ENCODE data around the gene NOTCH3. TPM values are rescaled to one million over a fixed set of nuclear protein-coding genes. Genes with fewer than 3 reads are reported as not detected.

NOTCH3 gene
- total RNA-seq, 1 donor from 2014 or later = not detected

DNA sequence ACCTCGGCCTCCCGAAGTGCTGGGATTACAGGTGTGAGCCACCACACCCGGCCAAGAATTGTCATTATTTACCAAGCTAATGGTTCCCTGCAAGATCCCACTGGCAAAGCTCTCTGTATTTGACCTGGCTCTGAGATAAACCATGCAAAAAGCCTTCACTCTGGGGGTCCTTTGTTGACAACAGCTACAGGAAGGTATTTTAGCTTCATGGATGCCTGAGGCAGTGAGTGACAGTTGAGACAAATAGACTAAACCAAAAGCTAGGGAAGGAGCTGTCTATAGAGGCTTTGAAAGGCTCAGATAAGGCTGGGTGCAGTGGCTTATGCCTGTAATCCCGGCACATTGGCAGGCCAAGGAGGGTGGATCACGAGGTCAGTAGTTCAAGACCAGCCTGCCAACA lies 45.5 kb downstream of the NOTCH3 start:
- H3K4me1 Mint-ChIP-seq (ENCODE audit: low read depth) = no peaks in the 10 kb centered on the region
- H3K27me3 Mint-ChIP-seq (ENCODE audit: low read depth) = no peaks in the 10 kb centered on the region
- no peaks in the 10 kb centered on the region for H3K36me3 Mint-ChIP-seq (ENCODE audit: low read depth)
- H3K27ac Mint-ChIP-seq = no peak overlapping the region
- H3K9me3 Mint-ChIP-seq = peaks cover 7% of the 10 kb centered on the region
- intact Hi-C loops (cut with micrococcal nuclease) = no loop called here
- H3K4me3 Mint-ChIP-seq (ENCODE audit: low read depth) = no peak overlapping the region
- DNase-seq (ENCODE audit: low spot score) = no peak

- H3K9me3 Mint-ChIP-seq = peaks cover 7% of the 10 kb centered on the region
- no peaks in the 10 kb centered on the region for H3K36me3 Mint-ChIP-seq (ENCODE audit: low read depth)
- no peaks in the 10 kb centered on the region for H3K4me1 Mint-ChIP-seq (ENCODE audit: low read depth)
- intact Hi-C loops (cut with micrococcal nuclease) = no loop called here
- no peak overlapping the region for H3K4me3 Mint-ChIP-seq (ENCODE audit: low read depth)
- no peaks in the 10 kb centered on the region for H3K27me3 Mint-ChIP-seq (ENCODE audit: low read depth)
- no peak for DNase-seq (ENCODE audit: low spot score)
- no peak overlapping the region for H3K27ac Mint-ChIP-seq
Measured at GRCh38 chr19:15154002-15154612, 46.7 kb downstream of the NOTCH3 start.

GRCh38 chr19:15149737-15150136 lies 51.1 kb downstream of the NOTCH3 start:
- Mint-ChIP-seq H3K36me3 (ENCODE audit: low read depth) (no peaks in the 10 kb centered on the region), H3K27me3 (ENCODE audit: low read depth) (no peaks in the 10 kb centered on the region), H3K4me3 (ENCODE audit: low read depth) (no peak overlapping the region), H3K9me3 (peaks cover 7% of the 10 kb centered on the region), H3K27ac (no peak overlapping the region), H3K4me1 (ENCODE audit: low read depth) (no peaks in the 10 kb centered on the region)
- DNase-seq (ENCODE audit: low spot score) = no peak
- intact Hi-C loops (cut with micrococcal nuclease) = loop anchor here (2.0 kb wide), 1 partner anchor 57 kb away; no protein-coding TSS in a partner anchor

DNA sequence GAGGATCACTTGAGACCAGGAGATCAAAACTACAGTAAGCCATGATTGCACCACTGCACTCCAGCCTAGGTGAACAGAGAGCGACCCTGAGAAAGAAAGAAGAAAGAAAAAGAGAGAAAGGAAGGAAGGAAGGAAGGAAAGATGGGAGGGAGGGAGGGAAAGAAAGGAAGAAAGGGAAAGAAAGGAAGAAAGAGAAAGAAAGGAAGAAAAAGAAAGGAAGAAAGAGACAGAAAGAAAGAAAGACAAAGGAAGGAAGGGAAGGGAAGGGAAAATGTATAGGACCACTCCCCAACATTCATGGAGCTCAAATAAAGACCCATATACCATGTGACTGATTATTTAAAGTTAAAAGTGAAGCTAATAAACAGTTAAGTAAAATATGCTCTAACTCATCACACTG lies 53.7 kb downstream of the NOTCH3 start:
- H3K4me3 Mint-ChIP-seq (ENCODE audit: low read depth) = no peak overlapping the region
- H3K4me1 Mint-ChIP-seq (ENCODE audit: low read depth) = no peaks in the 10 kb centered on the region
- no peak overlapping the region for H3K27ac Mint-ChIP-seq
- no peak for DNase-seq (ENCODE audit: low spot score)
- no peaks in the 10 kb centered on the region for H3K36me3 Mint-ChIP-seq (ENCODE audit: low read depth)
- H3K9me3 Mint-ChIP-seq = no peaks in the 10 kb centered on the region
- intact Hi-C loops (cut with micrococcal nuclease) = no loop called here
- H3K27me3 Mint-ChIP-seq (ENCODE audit: low read depth) = peaks cover 2% of the 10 kb centered on the region

DNA sequence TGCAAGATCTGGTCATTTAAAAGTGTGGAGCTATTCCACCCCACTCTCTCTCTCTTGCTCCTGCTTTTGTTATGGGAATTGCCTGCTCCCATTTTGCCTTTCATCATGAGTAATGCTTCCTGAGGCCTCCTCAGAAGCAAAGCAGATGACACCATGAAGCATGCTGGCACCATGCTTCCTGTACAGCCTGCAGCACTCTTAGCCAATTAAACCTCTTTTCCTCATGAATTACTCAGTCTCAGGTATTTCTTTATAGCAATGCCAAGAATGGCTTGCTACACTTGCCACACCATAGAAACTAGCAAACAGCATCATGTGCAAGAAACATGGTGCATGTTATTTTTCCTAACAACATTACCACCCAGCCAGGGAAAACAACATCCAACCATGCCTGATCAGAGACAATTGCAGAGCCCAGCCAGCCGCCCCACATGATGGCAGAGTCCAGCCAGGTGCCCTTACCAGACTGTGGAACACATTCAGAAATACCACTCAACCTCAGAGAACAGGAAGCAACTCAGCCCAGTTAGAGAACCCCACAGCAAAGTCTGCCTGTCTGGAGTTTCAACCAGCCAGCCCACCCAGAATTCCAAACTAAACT lies 56.6 kb downstream of the NOTCH3 start:
- no peaks in the 10 kb centered on the region for H3K36me3 Mint-ChIP-seq (ENCODE audit: low read depth)
- H3K9me3 Mint-ChIP-seq = peaks cover 5% of the 10 kb centered on the region
- H3K27me3 Mint-ChIP-seq (ENCODE audit: low read depth) = peaks cover 2% of the 10 kb centered on the region
- no peak overlapping the region for H3K27ac Mint-ChIP-seq
- H3K4me1 Mint-ChIP-seq (ENCODE audit: low read depth) = no peaks in the 10 kb centered on the region
- intact Hi-C loops (cut with micrococcal nuclease) = no loop called here
- H3K4me3 Mint-ChIP-seq (ENCODE audit: low read depth) = no peak overlapping the region
- no peak for DNase-seq (ENCODE audit: low spot score)

DNA sequence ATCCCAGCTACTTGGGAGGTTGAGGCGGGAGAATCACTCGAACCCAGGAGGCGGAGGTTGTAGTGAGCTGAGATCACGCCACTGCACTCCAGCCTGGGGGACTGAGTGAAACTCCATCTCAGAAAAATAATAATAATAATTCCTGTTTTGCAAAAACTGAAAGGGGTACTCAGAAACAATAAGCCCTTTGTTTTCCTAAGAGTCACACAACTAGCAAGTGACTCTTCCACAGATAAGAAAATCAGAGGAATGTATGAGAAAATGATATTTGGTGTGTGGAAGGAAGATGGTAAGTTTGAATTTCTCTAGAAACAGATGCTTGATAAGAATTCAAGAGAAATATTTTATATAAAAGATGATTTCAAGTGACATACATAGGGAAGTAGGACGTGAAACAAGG lies 58.5 kb downstream of the NOTCH3 start:
- Mint-ChIP-seq H3K4me1 (ENCODE audit: low read depth) (no peaks in the 10 kb centered on the region), H3K27ac (no peak overlapping the region), H3K36me3 (ENCODE audit: low read depth) (no peaks in the 10 kb centered on the region), H3K27me3 (ENCODE audit: low read depth) (peaks cover 2% of the 10 kb centered on the region), H3K4me3 (ENCODE audit: low read depth) (no peak overlapping the region), H3K9me3 (peaks cover 13% of the 10 kb centered on the region)
- DNase-seq (ENCODE audit: low spot score) = no peak
- intact Hi-C loops (cut with micrococcal nuclease) = no loop called here

DNA sequence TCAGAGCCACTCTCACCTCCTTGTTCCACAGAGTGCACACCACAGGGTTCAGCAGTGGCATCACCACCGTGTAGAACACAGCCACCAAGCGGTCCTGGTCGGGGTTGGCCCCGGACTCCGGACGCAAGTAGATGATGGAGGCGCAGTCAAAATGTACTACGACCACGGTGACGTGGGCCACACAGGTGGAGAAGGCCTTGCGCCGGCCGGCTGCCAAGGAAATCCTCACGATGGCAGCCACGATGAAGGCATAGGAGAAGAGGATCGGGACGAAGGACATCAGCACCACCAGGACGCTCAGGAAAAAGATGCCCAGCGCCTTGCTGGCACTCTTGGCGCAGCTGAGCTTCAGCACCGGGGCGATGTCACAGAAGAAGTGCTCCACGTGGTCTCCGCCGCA lies 59.7 kb downstream of the NOTCH3 start:
- no peak overlapping the region for H3K27ac Mint-ChIP-seq

DNA sequence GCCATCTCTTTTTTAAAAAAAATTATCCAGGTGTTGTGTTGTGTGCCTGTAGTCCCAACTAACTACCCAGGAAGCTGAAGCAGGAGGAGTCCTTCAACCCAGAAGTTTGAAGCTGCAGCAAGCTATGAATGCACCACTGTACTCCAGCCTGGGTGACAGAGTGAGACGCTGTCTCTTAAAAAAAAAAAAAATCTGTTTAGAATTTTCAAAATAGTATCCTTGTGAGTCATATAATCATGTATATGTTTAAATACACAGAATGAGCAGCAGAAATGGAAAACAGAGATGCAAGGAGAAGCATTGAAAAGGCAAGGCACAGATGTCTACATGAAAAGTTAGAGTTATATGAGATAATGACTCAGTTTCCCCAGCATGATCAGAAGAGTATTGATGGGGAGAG lies 62.4 kb downstream of the NOTCH3 start:
- Mint-ChIP-seq H3K4me1 (ENCODE audit: low read depth) (peaks cover 8% of the 10 kb centered on the region), H3K27ac (no peak overlapping the region), H3K27me3 (ENCODE audit: low read depth) (no peaks in the 10 kb centered on the region), H3K4me3 (ENCODE audit: low read depth) (no peak overlapping the region), H3K9me3 (peaks cover 13% of the 10 kb centered on the region), H3K36me3 (ENCODE audit: low read depth) (no peaks in the 10 kb centered on the region)
- intact Hi-C loops (cut with micrococcal nuclease) = no loop called here
- DNase-seq (ENCODE audit: low spot score) = no peak

More for the DNA sequence above, 59.7 kb downstream of the NOTCH3 start:
- DNase-seq (ENCODE audit: low spot score) = no peak
- Mint-ChIP-seq H3K9me3 (peaks cover 13% of the 10 kb centered on the region), H3K4me3 (ENCODE audit: low read depth) (no peak overlapping the region), H3K27me3 (ENCODE audit: low read depth) (peaks cover 2% of the 10 kb centered on the region), H3K4me1 (ENCODE audit: low read depth) (peaks cover 8% of the 10 kb centered on the region), H3K36me3 (ENCODE audit: low read depth) (no peaks in the 10 kb centered on the region)
- intact Hi-C loops (cut with micrococcal nuclease) = no loop called here

DNA sequence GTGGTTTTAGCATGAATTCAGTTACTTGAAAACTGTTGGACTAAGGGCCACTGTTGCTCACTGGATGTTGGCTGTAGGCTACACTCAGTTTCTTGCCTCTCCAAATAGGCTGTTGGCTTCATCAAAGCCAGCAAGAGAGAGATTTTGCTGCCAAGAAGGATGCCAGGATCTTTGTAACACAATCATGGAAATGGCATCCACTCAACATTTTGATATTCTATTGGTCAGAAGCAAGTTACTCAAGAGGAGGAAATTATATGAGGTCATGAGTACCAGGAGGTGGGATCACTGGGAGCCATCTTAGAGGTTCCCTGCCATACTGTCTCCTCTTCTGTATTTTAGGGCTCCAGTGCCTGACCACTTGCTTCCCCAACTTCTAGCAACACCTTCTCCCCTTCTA lies 63.0 kb downstream of the NOTCH3 start:
- Mint-ChIP-seq H3K36me3 (ENCODE audit: low read depth) (no peaks in the 10 kb centered on the region), H3K27me3 (ENCODE audit: low read depth) (no peaks in the 10 kb centered on the region), H3K27ac (no peak overlapping the region), H3K4me1 (ENCODE audit: low read depth) (peaks cover 8% of the 10 kb centered on the region), H3K9me3 (peaks cover 13% of the 10 kb centered on the region), H3K4me3 (ENCODE audit: low read depth) (no peak overlapping the region)
- intact Hi-C loops (cut with micrococcal nuclease) = no loop called here
- DNase-seq (ENCODE audit: low spot score) = no peak

DNA sequence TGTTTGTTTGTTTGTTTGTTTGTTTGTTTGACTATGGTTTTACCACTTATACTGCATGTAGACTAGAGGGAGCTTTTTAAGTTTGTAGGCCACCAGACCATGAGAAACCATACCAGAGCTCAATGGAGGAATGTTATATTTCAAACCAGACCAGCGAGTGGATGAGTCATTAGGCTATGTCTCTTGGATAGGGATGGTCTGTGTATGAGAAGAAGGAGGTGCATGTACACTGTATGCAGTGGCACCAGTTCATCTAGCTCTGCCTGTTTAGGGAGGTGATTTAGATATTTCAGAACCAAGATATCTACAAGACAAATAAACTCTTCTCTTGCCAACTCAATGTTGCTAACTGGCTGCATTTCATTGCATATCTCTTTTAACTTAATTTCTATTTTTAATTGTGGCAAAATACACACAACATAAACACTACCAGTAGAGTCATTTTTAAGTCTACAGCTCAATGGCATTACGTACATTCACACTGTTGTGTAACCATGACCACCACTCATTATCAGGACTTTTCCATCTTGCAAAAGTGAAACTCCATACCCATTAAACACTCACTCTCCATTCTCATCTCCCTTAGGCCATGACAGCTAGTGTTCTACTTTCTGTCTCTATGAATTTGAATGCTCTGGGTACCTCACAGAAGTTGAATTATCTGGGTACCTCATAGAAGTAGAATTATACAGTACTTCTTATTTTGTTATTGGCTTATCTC lies 64.4 kb downstream of the NOTCH3 start:
- Mint-ChIP-seq H3K27ac (no peak overlapping the region), H3K4me3 (ENCODE audit: low read depth) (no peak overlapping the region), H3K27me3 (ENCODE audit: low read depth) (no peaks in the 10 kb centered on the region), H3K4me1 (ENCODE audit: low read depth) (peaks cover 8% of the 10 kb centered on the region), H3K36me3 (ENCODE audit: low read depth) (no peaks in the 10 kb centered on the region), H3K9me3 (peaks cover 13% of the 10 kb centered on the region)
- intact Hi-C loops (cut with micrococcal nuclease) = no loop called here
- no peak for DNase-seq (ENCODE audit: low spot score)

GRCh38 chr19:15129856-15130585 lies 70.8 kb downstream of the NOTCH3 start:
- Mint-ChIP-seq H3K27me3 (ENCODE audit: low read depth) (no peaks in the 10 kb centered on the region), H3K4me1 (ENCODE audit: low read depth) (peaks cover 18% of the 10 kb centered on the region), H3K36me3 (ENCODE audit: low read depth) (no peaks in the 10 kb centered on the region), H3K4me3 (ENCODE audit: low read depth) (no peak overlapping the region), H3K9me3 (no peaks in the 10 kb centered on the region), H3K27ac (peak overlapping the region; percentile 85)
- DNase-seq (ENCODE audit: low spot score) = no peak
- intact Hi-C loops (cut with micrococcal nuclease) = loop anchor here (5.0 kb wide), 1 partner anchor 287 kb away; the partner anchor contains the start of gene AKAP8L

- Mint-ChIP-seq H3K4me1 (ENCODE audit: low read depth) (peaks cover 26% of the 10 kb centered on the region), H3K27ac (no peak overlapping the region), H3K9me3 (no peaks in the 10 kb centered on the region), H3K27me3 (ENCODE audit: low read depth) (no peaks in the 10 kb centered on the region), H3K36me3 (ENCODE audit: low read depth) (peaks cover under 1% of the 10 kb centered on the region), H3K4me3 (ENCODE audit: low read depth) (no peak overlapping the region)
- no peak for DNase-seq (ENCODE audit: low spot score)
- intact Hi-C loops (cut with micrococcal nuclease) = loop anchor here (5.0 kb wide), 1 partner anchor 289 kb away; the partner anchor contains the start of gene AKAP8L
Measured at GRCh38 chr19:15128162-15128770, 72.5 kb downstream of the NOTCH3 start.

All from activated T-helper 2 cell treated with anti-CD3 and anti-CD28 coated beads, Interferon-gamma antibody, Interleukin-2, Interleukin-4, amounts not matched to agents 10 μg/mL and 5 μg/mL and 100 μg/mL, durations not matched to agents 14 hours and 24 hours and 36 hours (primary cell).